Fibroblast of lung (primary cell): ENCODE results near the gene RGS7. TPM values are rescaled to one million over a fixed set of nuclear protein-coding genes. Genes with fewer than 3 reads are reported as not detected.

Source experiments
- DNase-seq, 2 donors: peaks; one replicate each; pipeline versions ENCODE4 v3.0.0 to v3.0.0-alpha.2; 2010; ENCODE audit warnings: low read depth in 2 of 2
- H2AFZ ChIP-seq: 2 replicates; pipeline ENCODE4 v1.5.1; 2012; ENCODE audit warnings: low read length, control low read depth, inconsistent platforms
- H3K27ac ChIP-seq: 2 replicates; pipeline ENCODE4 v1.5.1; 2011; ENCODE audit warnings: low read length, control low read depth; ENCODE audit not compliant: insufficient read depth
- H3K27me3 ChIP-seq: 2 replicates; pipeline ENCODE4 v1.5.1; 2011; ENCODE audit warnings: mild to moderate bottlenecking, low read length; ENCODE audit not compliant: control insufficient read depth, insufficient read depth
- H3K36me3 ChIP-seq: 2 replicates; pipeline ENCODE4 v1.5.1; 2011; ENCODE audit warnings: low read length; ENCODE audit not compliant: control insufficient read depth, insufficient read depth
- H3K4me1 ChIP-seq: 2 replicates; pipeline ENCODE4 v1.5.1; 2011; ENCODE audit warnings: low read length; ENCODE audit not compliant: control insufficient read depth, insufficient read depth; ENCODE audit errors: extremely low read depth
- H3K4me2 ChIP-seq: 2 replicates; pipeline ENCODE4 v1.5.1; 2011; ENCODE audit warnings: low read length, control low read depth; ENCODE audit not compliant: insufficient read depth; ENCODE audit errors: extremely low read depth
- H3K4me3 ChIP-seq, 4 experiments: fragments of 200-600 bp in 1 of 4; sonication (generic) in 1 of 4; replicated peaks in 1 of 4; 2 replicates each; pipeline ENCODE4 v1.5.1; 2011 to 2016; ENCODE audit warnings: low read length in 4 of 4, low read depth in 3 of 4, mild to moderate bottlenecking in 3 of 4, control low read depth in 2 of 4, inconsistent platforms in 1 of 4, mixed read lengths in 1 of 4; ENCODE audit not compliant: insufficient read depth in 1 of 4; ENCODE audit errors: control extremely low read depth in 1 of 4
- H3K79me2 ChIP-seq: 2 replicates; pipeline ENCODE4 v1.5.1; 2012; ENCODE audit warnings: mild to moderate bottlenecking, low read length, inconsistent platforms; ENCODE audit not compliant: control insufficient read depth, insufficient read depth
- H3K9ac ChIP-seq: 2 replicates; pipeline ENCODE4 v1.5.1; 2011; ENCODE audit warnings: mild to moderate bottlenecking, low read length, control low read depth; ENCODE audit not compliant: insufficient read depth
- H3K9me3 ChIP-seq: 2 replicates; pipeline ENCODE4 v1.5.1; 2012; ENCODE audit warnings: low read depth, low read length; ENCODE audit not compliant: control insufficient read depth, insufficient read depth
- H4K20me1 ChIP-seq: 2 replicates; pipeline ENCODE4 v1.5.1; 2011; ENCODE audit warnings: low read length; ENCODE audit not compliant: control insufficient read depth, insufficient read depth; ENCODE audit errors: extremely low read depth
- EZH2 ChIP-seq: IDR thresholded peaks from 2 replicates; pipeline ENCODE4 v1.5.1; 2012; ENCODE audit warnings: low read length, control low read depth, mild to moderate bottlenecking; ENCODE audit errors: missing control alignments
- polyA plus RNA-seq, 2 donors: library from polyadenylated mRNA; depleted of rRNA in 1 of 2; stranded (reverse) in 1 of 2; unstranded in 1 of 2; fragments of >200 nt; gene quantifications; 2 replicates each; pipeline ENCODE4 v1.2.1, GENCODE V29; 2011 to 2012; ENCODE audit warnings: missing spikeins in 1 of 2
- total RNA-seq: library from RNA; depleted of rRNA; stranded (reverse); fragments of >200 nt; gene quantifications from 2 replicates; pipeline ENCODE4 v1.2.1, GENCODE V29; 2014
- TF ChIP-seq, protein P1 (sequence below), 2 donors: IDR thresholded peaks in 1 of 2; conservative IDR thresholded peaks in 1 of 2; 1 replicate in 1 of 2; 2 replicates in 1 of 2; pipeline ENCODE4 v1.5.1; 2011 to 2012; ENCODE audit warnings: low read length in 2 of 2, control low read depth in 1 of 2, inconsistent platforms in 1 of 2, low read depth in 1 of 2, mild to moderate bottlenecking in 1 of 2

Gene RGS7
- total and polyA plus RNA-seq, 2 donors (not counting 1 experiment from before 2014, with no cell fraction given) = 3.6 to 4.2 TPM

DNA sequence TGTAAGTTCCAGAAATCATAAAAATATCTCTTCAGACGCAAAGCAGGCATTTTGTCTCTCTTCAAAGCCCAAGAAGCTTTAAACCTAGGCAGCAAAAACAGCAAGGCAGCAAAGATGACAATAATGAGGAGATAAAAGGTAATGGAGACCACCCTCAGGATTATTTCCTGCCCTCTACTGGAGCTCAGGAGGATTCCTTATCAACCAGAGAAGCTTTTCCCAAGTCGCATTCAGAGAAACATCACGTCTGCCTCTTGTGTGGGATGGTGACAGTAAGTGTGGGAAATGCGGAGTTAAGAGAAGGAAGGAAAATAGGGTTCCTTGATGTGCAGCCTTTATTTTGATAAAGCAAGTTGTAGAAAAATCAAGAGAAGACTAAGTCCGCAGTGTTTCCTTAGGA, 365.8 kb downstream of the RGS7 start:
- TF ChIP-seq, protein P1, sequence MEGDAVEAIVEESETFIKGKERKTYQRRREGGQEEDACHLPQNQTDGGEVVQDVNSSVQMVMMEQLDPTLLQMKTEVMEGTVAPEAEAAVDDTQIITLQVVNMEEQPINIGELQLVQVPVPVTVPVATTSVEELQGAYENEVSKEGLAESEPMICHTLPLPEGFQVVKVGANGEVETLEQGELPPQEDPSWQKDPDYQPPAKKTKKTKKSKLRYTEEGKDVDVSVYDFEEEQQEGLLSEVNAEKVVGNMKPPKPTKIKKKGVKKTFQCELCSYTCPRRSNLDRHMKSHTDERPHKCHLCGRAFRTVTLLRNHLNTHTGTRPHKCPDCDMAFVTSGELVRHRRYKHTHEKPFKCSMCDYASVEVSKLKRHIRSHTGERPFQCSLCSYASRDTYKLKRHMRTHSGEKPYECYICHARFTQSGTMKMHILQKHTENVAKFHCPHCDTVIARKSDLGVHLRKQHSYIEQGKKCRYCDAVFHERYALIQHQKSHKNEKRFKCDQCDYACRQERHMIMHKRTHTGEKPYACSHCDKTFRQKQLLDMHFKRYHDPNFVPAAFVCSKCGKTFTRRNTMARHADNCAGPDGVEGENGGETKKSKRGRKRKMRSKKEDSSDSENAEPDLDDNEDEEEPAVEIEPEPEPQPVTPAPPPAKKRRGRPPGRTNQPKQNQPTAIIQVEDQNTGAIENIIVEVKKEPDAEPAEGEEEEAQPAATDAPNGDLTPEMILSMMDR (conservative IDR thresholded peaks at IDR 0.05 in 1 of 2, IDR thresholded peaks at IDR 0.05 in 1 of 2; ENCODE audit: low read depth in 1 of 2, low read length in 2 of 2) = no peak
- no peak for TF ChIP-seq EZH2
- Histone ChIP-seq H3K27me3 (no peaks in the 10 kb centered on the region), H3K9ac (no peak overlapping the region), H3K79me2 (no peaks in the 10 kb centered on the region), H2AFZ (no peak overlapping the region), H3K9me3 (no peaks in the 10 kb centered on the region), H4K20me1 (no peaks in the 10 kb centered on the region), H3K4me1 (no peaks in the 10 kb centered on the region), H3K36me3 (no peaks in the 10 kb centered on the region), H3K4me2 (no peak overlapping the region), H3K4me3 (no peak overlapping the region), H3K27ac (no peak overlapping the region)
- DNase-seq = no peak

DNA sequence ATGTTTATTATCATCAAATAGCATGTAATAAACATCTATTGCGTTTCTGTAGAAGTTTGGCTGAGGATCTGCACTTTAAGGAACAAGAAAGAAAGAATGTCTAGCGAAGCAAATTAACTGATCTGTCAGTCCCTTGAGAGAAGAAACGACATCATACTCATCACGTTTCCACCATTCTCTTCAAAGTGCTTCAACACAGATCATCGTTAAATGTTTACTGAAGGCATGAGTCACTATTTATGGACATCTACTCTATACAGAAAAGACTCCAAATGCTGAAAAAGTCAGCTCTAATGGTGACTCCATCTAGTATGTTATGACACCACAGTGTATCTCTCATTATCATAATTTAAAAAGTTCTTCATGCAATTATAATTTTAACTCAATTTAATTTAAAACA, 369.1 kb downstream of the RGS7 start:
- Histone ChIP-seq H3K9ac (no peak overlapping the region), H2AFZ (no peak overlapping the region), H3K36me3 (no peaks in the 10 kb centered on the region), H3K4me2 (no peak overlapping the region), H4K20me1 (no peaks in the 10 kb centered on the region), H3K9me3 (no peaks in the 10 kb centered on the region), H3K79me2 (no peaks in the 10 kb centered on the region), H3K4me1 (no peaks in the 10 kb centered on the region), H3K27ac (no peak overlapping the region), H3K4me3 (no peak overlapping the region), H3K27me3 (no peaks in the 10 kb centered on the region)
- no peak for DNase-seq
- TF ChIP-seq, protein P1 (conservative IDR thresholded peaks at IDR 0.05 in 1 of 2, IDR thresholded peaks at IDR 0.05 in 1 of 2; ENCODE audit: low read depth in 1 of 2, low read length in 2 of 2) = no peak
- TF ChIP-seq EZH2 = no peak

DNA sequence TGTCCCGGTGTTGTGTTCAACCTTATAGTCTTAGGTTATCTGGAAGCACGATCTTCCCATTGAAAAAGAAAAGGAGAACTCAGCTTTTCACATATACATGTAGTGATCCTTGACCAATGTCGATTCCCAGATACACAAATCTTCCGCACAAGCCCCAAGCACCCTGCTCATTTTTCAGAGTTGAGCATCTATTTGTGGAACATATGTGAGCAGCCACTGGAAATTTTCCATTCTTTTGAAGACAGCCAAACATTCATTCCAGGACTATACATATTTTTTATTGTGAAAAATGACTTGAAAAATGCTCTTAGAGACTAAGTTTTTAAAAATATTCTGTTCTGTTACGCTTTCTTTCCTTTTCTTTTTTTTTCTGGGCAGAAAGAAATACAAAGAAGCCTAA, 371.9 kb downstream of the RGS7 start:
- H3K27ac ChIP-seq = no peak overlapping the region
- H4K20me1 ChIP-seq = no peaks in the 10 kb centered on the region
- TF ChIP-seq, protein P1 (conservative IDR thresholded peaks at IDR 0.05 in 1 of 2, IDR thresholded peaks at IDR 0.05 in 1 of 2; ENCODE audit: low read depth in 1 of 2, low read length in 2 of 2) = no peak
- TF ChIP-seq EZH2 = no peak
- no peaks in the 10 kb centered on the region for H3K9me3 ChIP-seq
- no peaks in the 10 kb centered on the region for H3K36me3 ChIP-seq
- no peaks in the 10 kb centered on the region for H3K79me2 ChIP-seq
- no peaks in the 10 kb centered on the region for H3K27me3 ChIP-seq
- H3K4me2 ChIP-seq = no peak overlapping the region
- H2AFZ ChIP-seq = no peak overlapping the region
- no peak for DNase-seq
- H3K4me1 ChIP-seq = no peaks in the 10 kb centered on the region
- no peak overlapping the region for H3K9ac ChIP-seq
- H3K4me3 ChIP-seq = no peak overlapping the region
